ENCODE results near the gene PLXNB1.

PLXNB1 gene

DNA sequence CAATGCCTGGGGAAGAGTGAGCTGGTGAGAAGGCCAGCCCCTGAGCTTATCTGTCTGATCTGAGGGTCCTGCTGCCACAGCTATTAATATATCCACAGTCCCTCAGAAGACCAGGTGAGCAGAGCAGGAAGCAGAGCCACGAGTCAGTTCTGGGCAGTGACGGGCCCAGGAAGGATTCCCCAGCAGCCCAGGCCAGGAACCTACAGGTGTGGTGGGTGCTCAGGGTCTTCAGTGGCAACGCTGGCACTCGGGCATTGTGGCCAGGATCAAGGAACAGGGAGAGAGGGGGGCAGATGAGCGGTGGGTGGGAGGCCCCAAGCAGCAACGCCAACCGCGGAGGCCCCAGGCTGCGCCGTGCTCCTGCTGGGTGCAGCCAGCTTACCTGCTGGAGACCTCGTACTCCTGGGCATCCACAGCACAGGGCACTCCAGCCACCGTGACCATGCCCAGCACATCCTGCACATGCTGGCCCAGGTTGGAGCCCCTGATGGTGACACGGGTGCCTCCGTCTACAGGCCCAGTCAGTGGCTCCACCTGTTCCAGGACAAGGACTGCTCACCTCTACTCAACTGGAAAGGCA lies 12.3 kb downstream of the PLXNB1 start:
- no peak for DNase-seq (ENCODE audit: low spot score)
- TF ChIP-seq, protein P1, sequence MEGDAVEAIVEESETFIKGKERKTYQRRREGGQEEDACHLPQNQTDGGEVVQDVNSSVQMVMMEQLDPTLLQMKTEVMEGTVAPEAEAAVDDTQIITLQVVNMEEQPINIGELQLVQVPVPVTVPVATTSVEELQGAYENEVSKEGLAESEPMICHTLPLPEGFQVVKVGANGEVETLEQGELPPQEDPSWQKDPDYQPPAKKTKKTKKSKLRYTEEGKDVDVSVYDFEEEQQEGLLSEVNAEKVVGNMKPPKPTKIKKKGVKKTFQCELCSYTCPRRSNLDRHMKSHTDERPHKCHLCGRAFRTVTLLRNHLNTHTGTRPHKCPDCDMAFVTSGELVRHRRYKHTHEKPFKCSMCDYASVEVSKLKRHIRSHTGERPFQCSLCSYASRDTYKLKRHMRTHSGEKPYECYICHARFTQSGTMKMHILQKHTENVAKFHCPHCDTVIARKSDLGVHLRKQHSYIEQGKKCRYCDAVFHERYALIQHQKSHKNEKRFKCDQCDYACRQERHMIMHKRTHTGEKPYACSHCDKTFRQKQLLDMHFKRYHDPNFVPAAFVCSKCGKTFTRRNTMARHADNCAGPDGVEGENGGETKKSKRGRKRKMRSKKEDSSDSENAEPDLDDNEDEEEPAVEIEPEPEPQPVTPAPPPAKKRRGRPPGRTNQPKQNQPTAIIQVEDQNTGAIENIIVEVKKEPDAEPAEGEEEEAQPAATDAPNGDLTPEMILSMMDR (IDR thresholded peaks at IDR 0.05; ENCODE audit: extremely low read depth, missing control alignments): no peak

DNA sequence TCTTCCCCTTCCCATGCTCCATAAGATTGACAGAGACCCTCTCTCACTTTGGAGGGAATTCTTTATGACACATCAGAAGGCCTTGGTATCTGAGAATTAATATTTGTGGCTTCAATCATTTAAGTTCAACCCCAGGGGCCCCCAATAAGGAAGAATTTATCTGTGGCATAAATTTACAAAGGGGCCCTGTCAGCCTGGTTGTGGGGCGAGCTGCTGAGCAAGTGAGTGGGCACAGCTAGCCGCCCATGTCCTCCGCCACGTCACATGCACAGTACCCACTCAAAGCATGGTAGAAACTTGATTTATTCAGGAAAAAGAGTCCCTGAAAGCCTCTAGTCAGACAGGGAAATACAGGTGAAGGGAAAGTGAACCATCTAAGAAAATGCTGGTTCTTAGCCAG lies 13.3 kb downstream of the PLXNB1 start:
- TF ChIP-seq, protein P1 (IDR thresholded peaks at IDR 0.05; ENCODE audit: extremely low read depth, missing control alignments): no peak
- DNase-seq (ENCODE audit: low spot score): no peak

DNA sequence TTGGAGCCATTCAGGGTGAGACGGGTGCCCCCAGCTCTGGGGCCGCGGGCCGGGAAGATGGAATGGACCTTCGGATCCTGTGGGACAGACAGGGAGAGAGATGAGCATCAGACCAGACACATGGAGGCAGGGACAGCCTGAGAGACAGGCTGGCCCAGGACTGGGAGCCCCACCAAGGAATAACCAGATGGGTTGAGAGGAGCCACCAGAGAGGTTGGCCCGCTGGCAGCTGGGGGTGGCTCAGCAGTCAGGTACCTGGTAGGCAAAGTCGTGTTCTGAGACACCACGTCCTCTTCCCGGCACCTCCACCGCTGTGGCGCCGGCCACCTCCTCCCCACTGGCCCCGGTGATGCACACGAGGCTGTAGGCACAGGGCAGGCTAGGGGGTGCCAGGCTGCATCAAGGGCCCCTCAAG lies 13.8 kb downstream of the PLXNB1 start:
- TF ChIP-seq, protein P1 (IDR thresholded peaks at IDR 0.05; ENCODE audit: extremely low read depth, missing control alignments): no peak
- DNase-seq (ENCODE audit: low spot score): no peak

DNA sequence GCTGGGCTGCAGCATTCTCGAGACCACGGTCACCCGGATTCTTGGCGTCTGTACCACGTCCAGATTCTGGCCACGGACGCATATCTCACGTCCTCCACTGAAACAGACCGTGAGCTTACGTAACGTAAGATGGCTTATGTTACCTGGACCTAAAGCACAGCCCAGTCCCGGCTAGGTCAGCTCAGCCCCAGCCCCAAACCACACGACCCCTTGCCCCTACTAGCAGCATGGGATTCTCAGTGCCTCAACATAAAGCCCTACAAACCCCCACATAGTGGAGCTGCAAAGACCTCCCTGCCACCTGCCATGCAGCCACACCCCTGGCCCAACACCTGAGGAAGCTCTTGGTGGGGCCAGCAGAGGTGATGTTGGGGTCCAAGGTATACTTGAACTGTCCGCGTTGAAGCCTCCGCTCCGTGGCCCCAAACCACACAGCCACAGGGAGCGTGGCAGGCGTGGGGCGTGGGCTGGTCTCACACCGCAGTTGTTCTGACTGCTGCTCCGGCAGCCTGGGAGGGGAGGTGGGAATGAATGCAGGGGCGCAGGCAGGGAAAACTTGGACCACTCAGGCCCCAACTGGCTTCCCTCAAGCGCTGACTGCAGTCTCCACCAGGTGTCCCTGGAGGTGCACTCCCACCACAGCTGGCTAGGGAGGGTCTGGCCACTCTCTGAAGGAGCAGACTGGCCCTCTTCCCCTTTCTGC lies 14.5 kb downstream of the PLXNB1 start:
- TF ChIP-seq, protein P1 (IDR thresholded peaks at IDR 0.05; ENCODE audit: extremely low read depth, missing control alignments): no peak
- DNase-seq (ENCODE audit: low spot score): no peak

DNA sequence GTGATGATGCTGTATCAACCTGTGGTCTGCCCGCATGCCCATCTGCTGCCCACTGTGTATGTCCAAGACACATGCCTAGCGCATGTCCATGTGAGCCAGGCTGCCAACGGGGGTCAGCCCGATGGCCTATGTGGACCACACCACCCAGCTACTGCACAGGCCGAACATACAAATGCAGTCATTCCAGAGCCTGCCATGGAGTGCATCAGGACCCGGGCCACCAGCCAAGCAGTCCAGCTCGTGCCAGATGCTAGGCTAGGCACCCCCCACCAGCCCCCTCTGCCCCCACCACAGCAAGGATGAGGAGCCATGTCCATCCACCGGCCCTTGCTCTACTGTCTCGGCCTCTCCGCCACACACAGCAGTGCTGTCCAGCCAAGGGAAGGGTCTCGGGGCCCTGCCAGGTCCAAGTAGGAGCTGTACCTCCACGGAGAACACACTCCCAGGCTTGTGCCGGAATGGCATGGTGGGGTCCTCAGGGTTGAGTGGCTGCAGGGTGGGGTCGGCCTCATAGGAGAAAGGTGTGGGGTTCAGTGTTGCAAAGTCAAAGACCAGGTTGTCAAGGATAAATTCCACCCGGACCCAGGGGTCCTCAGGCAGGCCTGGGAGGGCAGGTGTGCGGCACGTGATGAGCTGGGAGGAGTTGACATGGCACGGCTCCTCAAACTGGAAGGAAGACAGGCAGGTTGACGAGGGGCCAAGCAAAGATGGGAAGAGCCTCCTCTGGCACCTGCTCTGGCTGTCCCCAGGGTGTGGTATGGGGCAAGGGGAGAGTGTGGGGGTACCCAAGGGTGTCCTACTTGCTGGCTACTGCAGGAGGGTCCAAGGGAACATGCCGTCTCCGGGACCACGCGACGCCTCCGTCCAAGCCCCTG lies 15.3 kb downstream of the PLXNB1 start:
- TF ChIP-seq, protein P1 (IDR thresholded peaks at IDR 0.05; ENCODE audit: extremely low read depth, missing control alignments): no peak
- no peak for DNase-seq (ENCODE audit: low spot score)

DNA sequence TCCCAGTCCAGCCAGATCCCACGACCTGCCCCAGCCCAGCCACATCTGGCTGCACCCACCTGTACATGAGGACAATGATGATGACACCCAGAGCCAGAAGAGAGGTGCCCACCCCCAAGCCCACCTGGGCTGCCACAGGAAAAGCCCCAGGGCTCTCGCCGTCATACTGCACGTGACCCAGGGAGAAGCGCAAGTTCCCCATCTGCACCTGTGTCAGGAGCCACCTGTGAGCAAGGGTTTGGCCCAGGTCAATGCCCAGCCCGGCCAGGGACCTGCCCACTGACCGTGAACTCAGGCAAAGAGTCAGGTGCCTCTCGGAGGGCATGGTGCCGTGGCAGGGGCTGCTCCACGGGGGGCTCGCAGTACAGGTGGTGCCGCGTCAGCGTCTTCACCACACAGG lies 16.3 kb downstream of the PLXNB1 start:
- TF ChIP-seq, protein P1 (IDR thresholded peaks at IDR 0.05; ENCODE audit: extremely low read depth, missing control alignments): no peak

DNA sequence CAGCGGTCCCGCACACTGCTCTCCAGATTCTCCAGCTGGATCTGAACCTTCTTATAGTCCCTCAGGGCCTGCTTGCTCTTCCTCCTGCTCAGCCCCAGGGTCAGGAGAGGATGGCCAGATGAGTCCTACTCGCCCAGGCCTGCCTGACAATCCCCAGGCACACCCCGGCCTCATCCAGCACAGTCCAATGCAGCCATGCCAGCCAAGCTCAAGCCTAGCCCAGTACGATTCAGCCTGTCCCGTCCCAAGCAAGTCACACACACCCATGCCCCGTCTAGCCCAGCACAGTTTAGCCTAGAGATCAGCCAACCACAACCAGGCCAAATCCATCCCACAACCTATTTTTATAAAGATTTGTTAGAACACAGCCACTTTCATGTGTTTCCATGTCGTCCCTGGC lies 16.8 kb downstream of the PLXNB1 start:
- DNase-seq (ENCODE audit: low spot score): no peak
- TF ChIP-seq, protein P1 (IDR thresholded peaks at IDR 0.05; ENCODE audit: extremely low read depth, missing control alignments): no peak

More for the DNA sequence above, 16.3 kb downstream of the PLXNB1 start:
- DNase-seq (ENCODE audit: low spot score): no peak

All from GM20000 (cell line).